Dedifferentiated amniotic fluid mesenchymal stem cell (primary cell): Measurements from ENCODE around the gene ADAP1.

Experiments used
- DNase-seq: peaks from one replicate; pipeline ENCODE4 v3.0.0-alpha.2; 2016; ENCODE audit errors: extremely low spot score

The ADAP1 gene

GRCh38 chr7:895451-896052 lies 58.9 kb downstream of the ADAP1 start:
- no peak for DNase-seq

- no peak for DNase-seq
These were observed 59.5 kb downstream of the ADAP1 start for GRCh38 chr7:894927-895450.

DNA sequence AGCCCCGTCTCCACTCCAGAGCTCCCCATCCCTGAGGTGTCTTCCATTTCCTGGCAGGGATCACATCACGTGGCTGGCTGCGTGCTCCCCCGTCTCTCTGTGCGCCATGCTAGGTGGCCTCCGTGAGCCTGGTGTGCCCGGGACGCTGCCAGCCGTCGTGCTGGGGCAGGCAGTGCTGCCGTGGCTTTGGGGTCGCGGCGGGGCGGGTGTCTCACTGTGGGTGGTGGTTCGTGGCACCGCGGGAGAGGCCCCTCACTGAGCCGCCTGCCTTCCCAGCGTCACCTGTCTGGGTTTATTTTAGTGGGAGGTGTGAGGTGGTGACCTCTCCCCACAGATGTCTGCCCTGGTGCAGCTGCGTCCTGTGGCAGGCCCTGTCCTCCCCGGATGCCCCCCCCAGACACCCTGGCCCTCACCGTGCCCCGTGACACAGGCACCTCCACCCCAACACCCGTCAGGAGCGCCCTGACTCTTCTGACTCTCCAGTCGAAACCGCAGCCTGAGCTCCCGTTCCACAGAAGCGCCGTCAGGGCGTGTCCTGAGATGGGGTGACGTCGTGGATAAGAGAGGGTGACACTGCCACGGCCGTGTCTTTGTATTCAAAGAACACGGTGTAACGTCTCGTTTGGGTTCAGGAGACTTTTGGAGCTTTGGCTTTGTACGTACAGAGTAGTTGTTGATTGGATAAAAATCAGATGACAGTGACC lies 60.2 kb downstream of the ADAP1 start:
- no peak for DNase-seq

DNA sequence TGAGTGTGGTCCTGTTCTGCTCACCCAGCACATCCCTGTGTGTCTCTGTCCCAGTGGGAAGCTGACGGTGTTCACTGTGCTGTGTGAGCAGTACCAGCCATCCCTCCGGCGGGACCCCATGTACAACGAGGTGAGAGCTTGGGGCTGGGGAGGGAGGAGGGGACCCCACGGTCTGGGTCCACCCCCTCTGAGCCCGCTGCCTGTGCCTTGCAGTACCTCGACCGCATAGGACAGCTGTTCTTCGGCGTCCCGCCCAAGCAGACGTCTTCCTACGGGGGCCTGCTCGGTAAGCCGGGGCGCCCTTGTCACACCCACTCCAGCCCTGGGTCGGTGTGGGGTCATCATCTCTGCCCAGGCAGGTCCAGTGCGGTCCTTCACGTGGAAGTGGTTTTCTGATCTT lies 60.8 kb downstream of the ADAP1 start:
- no peak for DNase-seq

GRCh38 chr7:892648-893593 lies 61.6 kb downstream of the ADAP1 start:
- DNase-seq = no peak

DNA sequence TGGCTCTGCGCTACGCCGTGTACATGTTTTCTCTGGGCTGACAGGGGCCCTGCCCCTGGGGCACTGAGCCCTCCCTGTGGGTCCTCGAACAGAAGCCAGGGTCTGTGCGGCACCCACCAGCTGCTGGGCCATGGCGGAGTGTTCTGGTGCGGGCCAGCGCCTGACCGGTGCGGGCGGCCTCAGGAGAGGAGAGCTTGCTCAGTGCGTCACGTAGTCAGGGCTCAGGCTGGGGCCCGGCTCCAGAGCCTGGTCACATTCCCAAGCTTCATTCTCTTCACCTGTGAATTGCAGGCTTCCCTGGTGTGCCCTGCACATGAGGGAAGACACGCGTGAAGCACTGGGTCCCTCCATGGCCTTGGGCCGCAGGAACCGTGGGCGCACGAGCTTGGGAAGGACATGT lies 62.7 kb downstream of the ADAP1 start:
- DNase-seq = no peak

DNA sequence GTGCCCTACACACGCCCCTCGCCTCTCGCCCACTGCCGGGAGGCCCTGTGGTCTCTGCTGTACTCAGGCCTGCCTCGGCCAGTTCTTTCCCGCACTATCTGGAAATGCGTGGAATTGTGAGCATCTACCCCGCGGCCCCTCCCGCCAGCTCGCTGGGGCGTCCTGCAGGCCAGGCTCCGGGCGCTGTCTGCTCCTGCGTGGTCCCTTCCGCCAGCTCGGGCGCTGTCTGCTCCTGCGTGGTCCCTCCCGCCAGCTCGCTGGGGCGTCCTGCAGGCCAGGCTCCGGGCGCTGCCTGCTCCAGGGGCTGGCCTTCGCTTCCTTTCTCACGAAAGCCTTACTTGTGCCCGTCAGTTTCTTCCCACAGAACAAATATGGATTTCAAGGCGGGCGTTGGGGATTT lies 63.2 kb downstream of the ADAP1 start:
- no peak for DNase-seq

DNA sequence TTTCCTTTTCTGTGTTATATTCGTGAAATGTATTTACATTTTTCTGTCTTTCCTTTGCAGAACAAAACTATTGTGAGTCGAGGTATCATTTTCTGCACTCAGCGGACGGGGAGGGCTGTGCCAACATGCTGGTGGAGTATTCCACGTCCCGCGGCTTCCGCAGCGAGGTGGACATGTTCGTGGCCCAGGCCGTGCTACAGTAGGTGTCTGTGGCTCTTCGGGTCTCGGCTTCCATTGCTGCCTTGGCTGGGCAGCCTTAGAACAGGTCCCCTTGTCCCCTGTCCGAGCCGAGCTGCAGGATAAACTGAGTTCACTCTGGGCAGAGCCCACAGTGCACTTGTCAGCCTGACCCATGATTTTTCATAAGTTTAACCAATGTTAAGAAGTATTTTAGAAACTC lies 63.6 kb downstream of the ADAP1 start:
- DNase-seq = no peak

- no peak for DNase-seq
These were observed 65.1 kb downstream of the ADAP1 start for GRCh38 chr7:889391-889790.

DNA sequence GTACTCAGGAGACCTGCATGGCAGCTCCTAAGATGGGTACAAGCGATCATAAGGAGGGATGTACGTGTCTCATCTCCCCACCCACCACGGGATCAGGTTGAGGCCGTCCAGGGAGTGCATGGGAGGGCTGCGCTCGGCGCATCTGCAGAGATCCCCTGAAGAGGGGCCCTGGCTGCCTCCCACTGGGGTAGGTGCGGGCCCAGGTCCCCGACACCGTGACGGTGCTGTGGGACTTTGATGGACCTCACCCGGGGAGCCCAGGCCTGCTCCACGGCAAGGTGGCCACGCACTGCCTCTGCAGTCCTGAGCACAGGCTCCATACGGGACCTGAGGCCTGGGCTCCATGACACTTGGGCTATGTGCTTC lies 65.5 kb downstream of the ADAP1 start:
- no peak for DNase-seq

GRCh38 chr7:888081-889024 lies 66.1 kb downstream of the ADAP1 start:
- no peak for DNase-seq

GRCh38 chr7:887488-887820 lies 67.0 kb downstream of the ADAP1 start:
- no peak for DNase-seq

- DNase-seq = no peak
These were observed 67.6 kb downstream of the ADAP1 start for GRCh38 chr7:886626-887487.

GRCh38 chr7:885893-886625 lies 68.4 kb downstream of the ADAP1 start:
- DNase-seq = no peak

GRCh38 chr7:885261-885892 lies 69.1 kb downstream of the ADAP1 start:
- DNase-seq = no peak

DNA sequence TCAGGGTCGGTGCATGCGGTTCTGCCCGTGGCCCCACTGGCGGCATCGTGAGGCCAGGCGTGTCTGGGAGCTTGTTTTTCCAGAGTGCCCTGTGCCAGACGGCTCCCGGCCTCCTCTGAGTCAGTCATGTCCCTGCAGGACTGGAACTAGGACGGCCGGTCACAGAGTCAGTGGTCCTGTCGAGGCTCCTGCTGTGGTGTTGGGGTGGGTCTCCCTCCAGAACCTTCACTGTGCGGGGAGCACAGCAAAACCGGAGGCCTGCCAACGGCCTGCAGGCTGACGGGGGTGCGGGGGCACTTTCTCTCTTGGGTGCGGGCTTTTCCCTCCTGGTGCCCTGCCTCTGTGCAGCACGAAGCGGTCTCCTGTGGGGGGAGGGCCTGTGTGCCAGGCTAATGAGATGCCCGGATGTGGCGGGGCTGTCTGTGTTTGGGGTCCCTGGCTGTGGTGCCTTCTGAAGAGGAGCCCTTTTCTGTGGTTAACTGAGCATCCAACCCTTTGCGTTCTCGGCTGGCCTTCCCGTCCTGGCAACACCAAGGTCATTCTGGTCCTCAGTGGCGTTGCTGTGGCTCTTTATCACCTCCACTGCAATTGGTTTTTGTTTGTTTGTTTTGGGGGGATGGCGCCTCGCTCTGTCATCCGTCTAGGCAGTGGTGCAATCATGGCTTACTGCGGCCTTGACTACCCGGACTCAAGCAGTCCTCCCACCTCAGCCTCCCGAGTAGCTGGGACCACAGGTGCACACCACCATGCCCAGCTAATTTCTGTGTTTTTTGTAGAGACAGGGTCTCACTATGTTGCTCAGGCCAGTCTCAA lies 70.1 kb downstream of the ADAP1 start:
- DNase-seq = no peak

DNA sequence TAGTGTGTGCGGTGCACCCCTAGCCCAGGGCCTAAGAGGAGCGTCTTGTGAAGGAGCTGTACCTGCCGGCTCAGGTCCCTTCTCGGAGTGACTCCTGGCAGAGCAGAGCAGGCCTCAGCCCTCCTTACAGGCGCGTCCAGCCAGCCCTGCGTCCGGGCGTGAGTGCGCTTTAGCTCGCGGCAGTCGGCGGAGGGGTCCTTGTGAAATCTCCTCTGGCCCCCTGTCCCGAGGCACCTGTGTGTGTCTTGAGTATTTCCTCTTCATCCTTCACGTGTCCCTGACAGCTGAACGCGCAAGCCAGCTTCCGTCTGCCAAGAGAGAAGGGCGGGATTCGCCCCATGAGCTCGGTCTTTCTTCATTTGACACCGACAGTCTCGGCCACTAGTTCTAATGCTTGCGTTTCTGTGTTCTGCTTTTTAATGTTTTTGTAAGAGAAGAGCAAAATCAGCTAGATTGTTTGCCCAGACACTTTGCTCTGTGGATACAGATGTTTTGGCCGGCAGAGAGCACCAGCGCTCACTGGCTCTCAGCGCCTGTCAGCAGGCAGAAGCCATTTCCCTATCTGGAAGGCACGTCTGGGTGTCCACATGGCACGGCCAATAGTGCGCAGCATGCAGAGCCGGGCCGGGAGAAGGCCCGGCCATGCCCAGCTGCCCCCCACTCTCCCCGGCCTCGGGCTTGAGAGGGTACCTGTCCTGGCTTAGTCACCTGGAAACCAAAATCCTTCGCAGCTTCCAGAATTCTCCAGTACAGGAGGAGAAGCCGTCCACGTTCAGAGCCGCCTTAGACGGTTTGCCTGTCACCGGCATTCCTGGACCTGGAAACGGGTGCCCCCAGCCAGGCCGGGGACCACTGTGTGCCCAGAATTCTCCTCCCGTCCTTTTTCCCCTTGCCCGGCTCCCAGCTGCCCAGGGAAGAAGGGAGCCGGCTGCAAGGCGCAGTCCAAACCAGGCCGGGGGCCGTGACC lies 71.1 kb downstream of the ADAP1 start:
- DNase-seq = no peak
